Measurements from ENCODE around the gene ARFGEF2. TPM values are rescaled to one million over a fixed set of nuclear protein-coding genes. Genes with fewer than 3 reads are reported as not detected.

ARFGEF2 gene
- total and polyA plus RNA-seq, 2 donors from 2014 or later = 7.4 to 36.9 TPM

- Histone ChIP-seq H3K4me3 (ENCODE audit: low read length in 3 of 3) (no peak overlapping the region), H3K36me3 (ENCODE audit: control insufficient read depth in 2 of 3, insufficient read depth in 3 of 3, low read length in 3 of 3) (peaks cover 0 to 10% (median 9%) of the 10 kb centered on the region in 3 donors), H3K27me3 (ENCODE audit: control insufficient read depth, insufficient read depth, low read length) (no peaks in the 10 kb centered on the region), H3K9me3 (ENCODE audit: control insufficient read depth in 2 of 3, insufficient read depth in 1 of 3, low read length in 3 of 3) (no peaks in the 10 kb centered on the region), H3K27ac (ENCODE audit: low read depth in 2 of 2, low read length in 2 of 2) (no peak overlapping the region), H3K9ac (ENCODE audit: low read length in 3 of 3) (no peak overlapping the region), H3K4me1 (ENCODE audit: control insufficient read depth in 2 of 3, insufficient read depth in 2 of 3, low read depth in 1 of 3, low read length in 3 of 3) (peaks cover 0 to 2% (median 0%) of the 10 kb centered on the region in 3 donors)
- intact Hi-C loops (cut with DNase I) = no loop called here
- DNase-seq = peak in 1 of 5 donors; percentile 1
- no peak for TF ChIP-seq CTCF (IDR thresholded peaks at IDR 0.05; ENCODE audit: borderline replicate concordance, extremely low read depth, insufficient read depth)
- no peak for FAIRE-seq
Measured at GRCh38 chr20:48941467-48941866, 20.0 kb downstream of the ARFGEF2 start.

- Histone ChIP-seq H3K4me1 (ENCODE audit: control insufficient read depth in 2 of 3, insufficient read depth in 2 of 3, low read depth in 1 of 3, low read length in 3 of 3) (peaks cover 0 to 2% (median 0%) of the 10 kb centered on the region in 3 donors), H3K4me3 (ENCODE audit: low read length in 3 of 3) (no peak overlapping the region), H3K36me3 (ENCODE audit: control insufficient read depth in 2 of 3, insufficient read depth in 3 of 3, low read length in 3 of 3) (peaks cover 0 to 10% (median 9%) of the 10 kb centered on the region in 3 donors), H3K9ac (ENCODE audit: low read length in 3 of 3) (no peak overlapping the region), H3K27ac (ENCODE audit: low read depth in 2 of 2, low read length in 2 of 2) (no peak overlapping the region), H3K9me3 (ENCODE audit: control insufficient read depth in 2 of 3, insufficient read depth in 1 of 3, low read length in 3 of 3) (no peaks in the 10 kb centered on the region), H3K27me3 (ENCODE audit: control insufficient read depth, insufficient read depth, low read length) (no peaks in the 10 kb centered on the region)
- intact Hi-C loops (cut with DNase I) = no loop called here
- no peak for TF ChIP-seq CTCF (IDR thresholded peaks at IDR 0.05; ENCODE audit: borderline replicate concordance, extremely low read depth, insufficient read depth)
- DNase-seq = no peak
- no peak for FAIRE-seq
Measured at GRCh38 chr20:48942730-48943129, 21.2 kb downstream of the ARFGEF2 start.

GRCh38 chr20:48944663-48945297 lies 23.3 kb downstream of the ARFGEF2 start:
- no peak for TF ChIP-seq CTCF (IDR thresholded peaks at IDR 0.05; ENCODE audit: borderline replicate concordance, extremely low read depth, insufficient read depth)
- no peak for DNase-seq
- intact Hi-C loops (cut with DNase I) = no loop called here
- Histone ChIP-seq H3K4me3 (ENCODE audit: low read length in 3 of 3) (no peak overlapping the region), H3K9ac (ENCODE audit: low read length in 3 of 3) (no peak overlapping the region), H3K9me3 (ENCODE audit: control insufficient read depth in 2 of 3, insufficient read depth in 1 of 3, low read length in 3 of 3) (no peaks in the 10 kb centered on the region), H3K4me1 (ENCODE audit: control insufficient read depth in 2 of 3, insufficient read depth in 2 of 3, low read depth in 1 of 3, low read length in 3 of 3) (peaks cover 0 to 3% (median 0%) of the 10 kb centered on the region in 3 donors), H3K27me3 (ENCODE audit: control insufficient read depth, insufficient read depth, low read length) (no peaks in the 10 kb centered on the region), H3K36me3 (ENCODE audit: control insufficient read depth in 2 of 3, insufficient read depth in 3 of 3, low read length in 3 of 3) (peaks cover 0 to 29% (median 17%) of the 10 kb centered on the region in 3 donors), H3K27ac (ENCODE audit: low read depth in 2 of 2, low read length in 2 of 2) (no peak overlapping the region)
- FAIRE-seq = no peak
